GM23338 (cell line): ENCODE measurements around the gene CTCFL. TPM values are rescaled to one million over a fixed set of nuclear protein-coding genes. Genes with fewer than 3 reads are reported as not detected.
A peak's percentile ranks its signal among the peaks of the same experiment; 100 is the strongest.

Experiments used
- ATAC-seq: fragments of 200-7000 bp; cut with Tn5 transposase; 3 replicates; pipeline ENCODE4 v1.9.1; 2020
- DNase-seq: peaks from one replicate; pipeline ENCODE4 v3.0.0-alpha.2; 2015; ENCODE audit warnings: low spot score
- H2AFZ ChIP-seq: fragments of 200-600 bp; sonication (generic); 2 replicates; pipeline ENCODE4 v1.8.0; 2016; ENCODE audit warnings: antibody characterized with exemption, mild to moderate bottlenecking, moderate library complexity
- H3F3A ChIP-seq: fragments of 200-600 bp; sonication (generic); replicated peaks from 2 replicates; pipeline ENCODE4 v1.8.0; 2017; ENCODE audit warnings: antibody characterized with exemption, mixed run types, low read depth
- H3K27ac ChIP-seq: fragments of 200-600 bp; sonication (generic); 2 replicates; pipeline ENCODE4 v1.6.1; 2016; ENCODE audit warnings: low read depth
- H3K27me3 ChIP-seq: fragments of 200-600 bp; sonication (generic); 2 replicates; pipeline ENCODE4 v1.8.0; 2016; ENCODE audit warnings: mild to moderate bottlenecking, mixed run types, moderate library complexity; ENCODE audit not compliant: insufficient read depth
- H3K36me3 ChIP-seq: fragments of 200-600 bp; sonication (generic); 2 replicates; pipeline ENCODE4 v1.8.0; 2016; ENCODE audit warnings: mild to moderate bottlenecking; ENCODE audit not compliant: insufficient read depth
- H3K4me1 ChIP-seq: fragments of 200-600 bp; sonication (generic); 2 replicates; pipeline ENCODE4 v1.8.0; 2016; ENCODE audit warnings: mild to moderate bottlenecking, moderate library complexity; ENCODE audit not compliant: insufficient read depth
- H3K4me2 ChIP-seq: fragments of 200-600 bp; sonication (generic); 2 replicates; pipeline ENCODE4 v1.7.1; 2017; ENCODE audit warnings: mixed run types
- H3K4me3 ChIP-seq: fragments of 200-600 bp; sonication (generic); 2 replicates; pipeline ENCODE4 v1.6.1; 2016; ENCODE audit warnings: mixed run types
- H3K79me2 ChIP-seq: fragments of 200-600 bp; sonication (generic); replicated peaks from 2 replicates; pipeline ENCODE4 v1.8.0; 2017; ENCODE audit warnings: mild to moderate bottlenecking; ENCODE audit not compliant: insufficient read depth
- H3K9me2 ChIP-seq: fragments of 200-600 bp; sonication (generic); 2 replicates; pipeline ENCODE4 v1.8.0; 2017; ENCODE audit not compliant: insufficient read depth
- H4K20me1 ChIP-seq: fragments of 200-600 bp; sonication (generic); replicated peaks from 2 replicates; pipeline ENCODE4 v1.8.0; 2017; ENCODE audit warnings: mild to moderate bottlenecking; ENCODE audit not compliant: insufficient read depth
- H3K27ac Mint-ChIP-seq: 2 replicates; pipeline ENCODE4 v1.8.0; 2020; ENCODE audit warnings: inconsistent platforms, mild to moderate bottlenecking, moderate library complexity, mixed read lengths
- H3K27me3 Mint-ChIP-seq: 3 replicates; pipeline ENCODE4 v1.8.0; 2022; ENCODE audit warnings: low read depth, mild to moderate bottlenecking, moderate library complexity, mixed read lengths, inconsistent platforms; ENCODE audit not compliant: insufficient read depth, poor library complexity
- H3K36me3 Mint-ChIP-seq: 3 replicates; pipeline ENCODE4 v1.8.0; 2021; ENCODE audit warnings: low read depth, mild to moderate bottlenecking, inconsistent platforms, moderate library complexity, mixed read lengths
- H3K4me1 Mint-ChIP-seq: 3 replicates; pipeline ENCODE4 v1.8.0; 2020; ENCODE audit warnings: mild to moderate bottlenecking, inconsistent platforms, mixed read lengths
- H3K4me3 Mint-ChIP-seq: 3 replicates; pipeline ENCODE4 v1.8.0; 2021; ENCODE audit warnings: moderate library complexity, mild to moderate bottlenecking, inconsistent platforms, mixed read lengths
- H3K9me3 Mint-ChIP-seq: 3 replicates; pipeline ENCODE4 v1.8.0; 2020; ENCODE audit warnings: moderate library complexity, mild to moderate bottlenecking, inconsistent platforms, mixed read lengths
- ETS1 ChIP-seq: IDR thresholded peaks from 2 replicates; pipeline ENCODE4 v1.6.1; 2016; ENCODE audit warnings: antibody characterized with exemption
- EZH2 ChIP-seq: fragments of 200-600 bp; sonication (generic); IDR thresholded peaks from one replicate; pipeline ENCODE4 v1.8.0; 2017; ENCODE audit warnings: antibody characterized with exemption, mild to moderate bottlenecking, low read depth; ENCODE audit not compliant: unreplicated experiment
- EZH2phosphoT487 ChIP-seq: fragments of 200-600 bp; sonication (generic); IDR thresholded peaks from one replicate; pipeline ENCODE4 v1.8.1; 2018; ENCODE audit warnings: antibody characterized with exemption; ENCODE audit not compliant: unreplicated experiment
- JUNB ChIP-seq: IDR thresholded peaks from one replicate; pipeline ENCODE4 v1.6.1; 2016; ENCODE audit warnings: antibody characterized with exemption; ENCODE audit not compliant: unreplicated experiment
- NANOG ChIP-seq: IDR thresholded peaks from 2 replicates; pipeline ENCODE4 v1.6.1; 2016; ENCODE audit warnings: antibody characterized with exemption, borderline replicate concordance
- REST ChIP-seq: IDR thresholded peaks from one replicate; pipeline ENCODE4 v1.6.1; 2018; ENCODE audit warnings: antibody characterized with exemption; ENCODE audit not compliant: unreplicated experiment
- STAT1 ChIP-seq: IDR thresholded peaks from one replicate; pipeline ENCODE4 v1.6.1; 2016; ENCODE audit warnings: antibody characterized with exemption; ENCODE audit not compliant: unreplicated experiment
- ZNF331 ChIP-seq: fragments of 250-450 bp; sonication (Bioruptor Pico); IDR thresholded peaks from 2 replicates; pipeline ENCODE4 v1.5.0; 2020; ENCODE audit warnings: low read depth, mild to moderate bottlenecking, moderate library complexity
- ZNF462 ChIP-seq: fragments of 250-450 bp; sonication (Bioruptor Pico); IDR thresholded peaks from 2 replicates; pipeline ENCODE4 v1.5.0; 2020; ENCODE audit warnings: mild to moderate bottlenecking, moderate library complexity
- polyA plus RNA-seq: library from polyadenylated mRNA; unstranded; fragments of >200 nt; fragmentation: Nextera tagmentation; extraction: Ambion mirVana; gene quantifications from 2 replicates; pipeline ENCODE4 v1.2.1, GENCODE V29; 2016
- total RNA-seq: library from RNA; depleted of rRNA; stranded (reverse); fragments of >200 nt; shearing (Covaris generic); gene quantifications from 2 replicates; pipeline ENCODE4 v1.2.3, GENCODE V29; 2014

The CTCFL gene
- total and polyA plus RNA-seq, 2 experiments from 2014 or later, result 0.55 to 1.4 TPM

GRCh38 chr20:57523782-57524181 lies 1.2 kb downstream of the CTCFL start (continued):
- TF ChIP-seq ZNF462 (CRISPR knock-in tag) (no peak), JUNB (no peak), ZNF331 (CRISPR knock-in tag) (no peak), NANOG (no peak)

GRCh38 chr20:57522380-57523140 lies 2.4 kb downstream of the CTCFL start:
- H3K4me2 ChIP-seq, result peak overlapping the region; percentile 14
- no peak overlapping the region for H3K4me3 ChIP-seq
- no peaks in the 10 kb centered on the region for H3K36me3 ChIP-seq
- no peaks in the 10 kb centered on the region for H3K36me3 Mint-ChIP-seq
- 0 out of 2 replicates have a peak overlapping the region, but pooled peaks have one; percentile 31 for H2AFZ ChIP-seq
- DNase-seq (no peak), ATAC-seq (no peak)
- H3K27me3 Mint-ChIP-seq, result peaks cover 5% of the 10 kb centered on the region
- peaks cover 20% of the 10 kb centered on the region for H3K4me1 Mint-ChIP-seq
- H3K79me2 ChIP-seq, result no peaks in the 10 kb centered on the region
- H3K9me3 Mint-ChIP-seq, result no peaks in the 10 kb centered on the region
- no peaks in the 10 kb centered on the region for H3K27me3 ChIP-seq
- no peaks in the 10 kb centered on the region for H3F3A ChIP-seq
- no peaks in the 10 kb centered on the region for H4K20me1 ChIP-seq
- no peaks in the 10 kb centered on the region for H3K9me2 ChIP-seq
- H3K4me3 Mint-ChIP-seq, result no peak overlapping the region
- H3K27ac Mint-ChIP-seq, result no peak overlapping the region
- peaks cover 14% of the 10 kb centered on the region for H3K4me1 ChIP-seq
- no peak overlapping the region for H3K27ac ChIP-seq
- TF ChIP-seq STAT1 (no peak), ETS1 (no peak), EZH2 (no peak), REST (no peak), EZH2phosphoT487 (no peak)
